Kidney tubule cell (primary cell): Measurements from ENCODE around the gene HMGN1.
"Not testable (repeated sequence)": the region's sequence is repeated elsewhere in the genome, so short reads cannot be mapped to it uniquely, and the experiment has no call there.

Experiments
- DNase-seq: peaks from one replicate; pipeline ENCODE4 v3.0.0-alpha.2; 2018; ENCODE audit warnings: low spot score

HMGN1 gene, protein sequence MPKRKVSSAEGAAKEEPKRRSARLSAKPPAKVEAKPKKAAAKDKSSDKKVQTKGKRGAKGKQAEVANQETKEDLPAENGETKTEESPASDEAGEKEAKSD

DNA sequence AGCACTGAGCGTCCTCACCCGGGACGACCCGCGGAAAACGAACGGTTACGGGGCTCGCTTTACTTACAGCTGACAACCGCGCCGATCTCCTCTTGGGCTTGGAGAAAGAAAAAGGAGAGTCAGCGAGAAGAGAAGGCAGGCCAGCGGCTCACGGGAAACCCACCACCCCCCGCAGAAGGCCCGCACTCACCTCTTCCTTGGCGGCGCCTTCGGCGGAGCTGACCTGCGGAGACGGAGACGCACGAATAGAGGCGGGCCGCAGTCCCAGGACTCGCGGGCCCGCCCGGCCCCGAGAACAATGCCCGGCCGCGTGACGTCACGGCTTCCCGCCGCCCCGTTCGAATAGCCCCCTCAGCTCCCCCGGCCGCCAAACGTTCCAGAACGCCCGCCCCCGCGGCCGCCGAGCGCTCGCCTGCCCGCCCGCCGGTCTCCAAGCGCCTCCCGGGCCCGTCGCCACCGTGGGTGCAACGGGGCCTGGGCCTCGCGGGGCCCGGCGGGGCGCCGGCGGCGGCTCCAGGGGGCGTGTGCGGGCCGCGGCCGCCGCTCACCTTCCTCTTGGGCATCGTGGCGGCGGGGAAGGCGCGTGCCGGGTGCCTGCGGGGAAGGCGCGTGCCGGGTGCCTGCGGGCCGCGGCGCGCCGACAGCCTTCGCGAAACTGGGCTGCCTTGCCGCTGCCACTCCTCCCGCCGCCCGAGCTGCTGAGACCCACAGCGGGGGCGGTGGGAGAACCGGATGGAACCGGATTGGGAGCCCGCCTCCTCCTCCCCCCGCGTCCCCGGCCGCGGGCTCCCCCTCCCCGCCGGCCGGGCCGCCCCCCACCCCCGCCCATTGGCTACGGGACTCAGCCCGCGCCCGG lies at the start of gene HMGN1:
TSS of gene HMGN1 (minus strand) at position 734 of the 856 bp plus-strand sequence. CDS start at position 563, 171 bp downstream.
- peak; percentile 91 for DNase-seq

DNA sequence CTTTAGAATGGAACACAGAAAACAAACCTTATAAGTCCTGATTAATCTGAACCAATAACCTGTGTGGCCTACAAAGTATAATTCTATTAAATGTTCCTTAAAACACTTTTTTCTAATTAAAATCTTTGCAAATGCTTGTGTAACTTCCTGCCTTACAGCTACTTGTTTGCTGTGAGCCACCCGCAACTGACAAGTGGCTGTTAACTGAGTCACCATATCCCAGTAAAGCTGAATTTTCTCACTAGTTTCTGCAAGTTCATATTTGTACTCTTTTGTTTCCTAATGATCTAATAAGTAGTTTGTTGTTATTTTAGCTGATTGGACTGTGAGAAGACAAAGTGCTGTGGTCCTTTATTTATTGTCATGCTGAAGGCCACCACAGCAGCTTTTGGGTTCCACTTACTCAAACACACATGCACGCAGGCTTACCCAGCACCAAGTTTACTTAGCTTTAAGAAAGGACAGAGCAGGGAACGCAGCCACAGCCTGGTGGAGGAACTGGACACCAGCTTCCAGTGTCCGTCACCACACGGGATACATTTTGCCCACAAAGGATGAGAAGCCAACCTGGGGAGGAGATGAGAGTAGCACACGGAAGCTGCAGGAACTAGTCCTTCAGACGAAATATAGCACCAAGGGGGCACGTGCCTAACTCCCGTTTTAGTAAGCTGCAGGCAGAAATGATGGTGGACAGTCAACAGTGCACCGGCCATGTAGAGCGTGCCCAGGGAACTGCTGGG lies 48.9 kb upstream of the HMGN1 start:
- DNase-seq: no peak

DNA sequence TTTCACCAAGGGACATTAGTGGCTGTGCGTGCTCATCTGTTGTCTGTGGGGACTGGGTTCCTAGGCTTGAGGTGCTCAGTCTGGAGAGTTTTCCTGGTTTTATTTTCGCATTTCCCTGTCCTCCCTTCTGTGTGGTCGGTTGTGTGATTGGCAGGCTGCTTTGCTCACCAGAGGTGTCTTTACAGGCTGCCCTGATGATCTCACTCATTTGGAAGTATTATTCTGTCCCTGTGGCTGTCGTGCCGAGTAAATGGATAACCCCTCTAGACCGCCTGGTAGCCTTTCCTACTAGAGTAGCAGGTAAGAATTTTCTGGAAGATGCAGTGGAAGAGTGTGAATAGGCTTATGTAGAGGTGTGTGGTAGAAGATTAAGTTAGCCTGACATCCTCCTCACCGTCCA lies 44.1 kb upstream of the HMGN1 start:
- DNase-seq: peak; percentile 80

DNA sequence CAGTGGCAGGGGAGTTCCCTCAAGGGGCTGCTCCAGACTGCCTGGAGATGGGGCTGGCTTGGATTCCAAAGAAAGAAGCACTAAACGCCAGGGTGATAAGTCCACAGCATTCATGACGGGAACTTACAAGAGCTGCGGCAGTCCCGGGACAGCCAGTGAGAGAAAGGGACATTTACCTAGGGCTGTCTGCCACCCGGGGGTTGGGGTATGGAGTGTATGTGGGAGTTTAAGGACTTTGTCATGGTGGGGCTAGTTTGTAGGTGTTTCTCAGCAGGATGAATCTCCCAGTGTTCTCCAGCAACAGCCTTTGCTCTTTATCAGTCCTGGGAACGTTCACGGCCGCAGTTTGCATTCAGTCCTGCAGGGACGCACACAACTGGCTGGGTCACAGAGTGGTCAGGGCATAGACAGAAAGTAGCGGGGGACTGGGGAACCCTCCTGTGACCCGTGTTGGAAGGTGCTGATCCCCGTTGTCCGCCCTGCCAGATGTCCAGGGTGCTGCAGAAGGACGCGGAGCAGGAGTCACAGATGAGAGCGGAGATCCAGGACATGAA lies 41.4 kb upstream of the HMGN1 start:
- DNase-seq: no peak

DNA sequence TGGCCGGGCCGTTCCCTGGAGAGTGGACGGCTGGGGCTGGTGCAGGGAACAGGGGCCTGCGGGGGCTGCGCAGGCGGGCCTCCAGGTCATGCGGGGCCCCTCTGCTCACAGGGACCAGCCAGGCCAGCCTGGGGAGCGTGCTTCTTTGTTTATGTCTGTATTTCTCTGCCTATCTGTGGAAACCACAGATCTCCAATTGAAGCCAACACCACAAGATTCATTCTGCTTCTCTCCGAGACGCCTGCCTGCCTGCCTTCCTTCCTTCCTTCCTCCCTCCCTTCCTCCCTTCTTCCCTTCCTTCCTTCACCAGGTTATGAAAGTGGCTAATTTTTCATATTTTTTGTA lies 39.9 kb upstream of the HMGN1 start:
- DNase-seq: no peak

DNA sequence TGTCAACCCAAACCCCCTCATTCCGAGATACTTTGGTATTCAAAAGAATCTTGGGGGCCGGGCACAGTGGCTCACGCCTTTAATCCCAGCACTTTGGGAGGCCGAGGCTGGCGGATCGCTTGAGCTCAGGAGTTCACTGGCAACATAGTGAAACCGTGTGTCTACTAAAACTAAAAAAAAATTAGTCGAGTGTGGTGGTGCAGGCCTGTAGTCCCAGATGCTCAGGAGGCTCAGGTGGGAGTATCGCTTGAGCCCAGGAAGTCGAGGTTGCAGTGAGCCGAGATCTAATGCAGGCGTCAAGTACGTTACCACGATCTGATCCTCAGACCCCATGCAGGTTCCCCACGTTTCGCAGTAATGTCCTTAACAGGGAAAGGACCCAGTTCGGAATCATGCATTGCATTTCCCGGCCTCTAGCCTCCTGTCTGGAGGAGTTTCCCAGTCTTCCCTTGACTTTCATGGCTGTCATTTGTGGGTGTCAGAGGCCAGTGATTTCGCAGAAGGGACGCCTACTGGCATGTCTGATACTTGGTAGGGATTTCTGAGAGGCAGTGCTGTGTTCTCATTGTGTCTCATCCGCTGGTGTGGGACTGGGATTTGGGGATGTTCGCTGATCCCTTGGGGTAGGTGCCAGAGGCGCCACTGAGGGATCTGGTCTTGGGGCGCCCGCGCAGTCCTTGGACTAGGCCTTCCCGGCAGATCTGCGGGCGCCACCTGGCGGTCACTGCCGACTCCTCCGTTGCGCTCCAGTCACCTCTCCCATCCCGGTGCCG lies 39.3 kb upstream of the HMGN1 start:
- DNase-seq: peak; percentile 82

DNA sequence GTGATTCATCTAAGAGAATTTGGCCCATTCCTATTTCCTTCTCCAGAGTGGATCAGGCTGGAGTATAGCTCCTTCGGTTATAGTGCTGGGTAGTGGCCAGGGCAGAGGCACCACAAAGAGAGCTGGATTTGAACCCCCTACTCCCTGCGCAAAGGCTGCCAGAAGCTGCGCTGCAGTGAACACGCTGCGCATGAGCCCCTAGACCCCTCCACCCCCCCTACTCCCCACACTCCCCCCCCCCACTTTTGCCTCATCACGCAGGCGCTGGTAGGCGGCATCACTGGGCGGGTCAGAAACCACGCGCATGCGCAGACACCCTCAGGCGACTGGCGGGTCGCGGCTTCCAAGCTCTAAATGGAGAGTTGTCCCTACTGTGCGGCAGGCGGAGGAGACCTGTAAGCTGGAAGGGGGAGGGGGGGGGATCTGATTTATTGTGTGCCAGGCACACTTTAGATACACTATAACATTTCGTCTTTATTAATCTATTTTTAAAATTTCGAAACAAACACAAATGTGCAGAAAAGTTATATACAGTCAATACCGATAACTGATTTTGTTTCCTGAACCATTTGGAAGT lies 38.7 kb upstream of the HMGN1 start:
- peak; percentile 85 for DNase-seq

DNA sequence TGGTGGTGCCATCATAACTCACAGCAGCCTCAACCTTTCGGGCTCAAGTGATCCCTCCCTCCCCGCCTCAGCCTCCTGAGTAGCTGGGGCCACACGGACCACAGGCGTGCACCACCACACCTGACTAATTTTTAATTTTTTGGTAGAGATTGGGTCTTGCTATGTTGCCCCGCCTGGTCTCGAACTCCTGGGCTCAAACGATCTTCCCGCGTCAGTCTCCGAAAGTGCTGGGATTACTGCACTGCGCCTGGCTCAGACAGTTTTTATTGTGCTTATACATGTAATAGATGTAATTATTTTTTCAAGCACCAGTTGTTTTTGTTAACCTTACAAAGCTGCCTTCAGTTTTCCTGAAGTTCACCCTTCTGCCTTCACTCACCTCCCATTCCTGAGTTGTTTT lies 38.0 kb upstream of the HMGN1 start:
- no peak for DNase-seq

DNA sequence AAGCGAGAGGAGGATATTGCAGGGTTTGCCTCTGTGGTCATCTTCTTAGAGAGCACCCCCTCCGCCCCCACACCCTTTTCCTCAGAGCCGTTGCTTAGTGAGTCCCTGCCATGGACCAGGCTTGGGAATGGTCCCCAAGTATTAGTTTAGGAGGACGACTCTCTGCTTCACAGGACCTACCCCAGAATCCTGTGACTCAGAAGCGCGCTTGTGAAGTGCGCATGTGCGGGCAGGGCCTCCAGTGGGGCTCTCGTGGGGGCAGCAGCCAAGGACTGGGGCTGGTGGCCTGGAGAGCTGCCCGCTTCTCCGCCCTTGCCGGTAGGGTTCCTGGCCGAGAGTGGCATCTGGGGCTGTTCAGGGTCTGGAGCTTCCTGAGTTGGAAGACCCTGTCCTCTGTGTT lies 37.3 kb upstream of the HMGN1 start:
- peak; percentile 20 for DNase-seq

DNA sequence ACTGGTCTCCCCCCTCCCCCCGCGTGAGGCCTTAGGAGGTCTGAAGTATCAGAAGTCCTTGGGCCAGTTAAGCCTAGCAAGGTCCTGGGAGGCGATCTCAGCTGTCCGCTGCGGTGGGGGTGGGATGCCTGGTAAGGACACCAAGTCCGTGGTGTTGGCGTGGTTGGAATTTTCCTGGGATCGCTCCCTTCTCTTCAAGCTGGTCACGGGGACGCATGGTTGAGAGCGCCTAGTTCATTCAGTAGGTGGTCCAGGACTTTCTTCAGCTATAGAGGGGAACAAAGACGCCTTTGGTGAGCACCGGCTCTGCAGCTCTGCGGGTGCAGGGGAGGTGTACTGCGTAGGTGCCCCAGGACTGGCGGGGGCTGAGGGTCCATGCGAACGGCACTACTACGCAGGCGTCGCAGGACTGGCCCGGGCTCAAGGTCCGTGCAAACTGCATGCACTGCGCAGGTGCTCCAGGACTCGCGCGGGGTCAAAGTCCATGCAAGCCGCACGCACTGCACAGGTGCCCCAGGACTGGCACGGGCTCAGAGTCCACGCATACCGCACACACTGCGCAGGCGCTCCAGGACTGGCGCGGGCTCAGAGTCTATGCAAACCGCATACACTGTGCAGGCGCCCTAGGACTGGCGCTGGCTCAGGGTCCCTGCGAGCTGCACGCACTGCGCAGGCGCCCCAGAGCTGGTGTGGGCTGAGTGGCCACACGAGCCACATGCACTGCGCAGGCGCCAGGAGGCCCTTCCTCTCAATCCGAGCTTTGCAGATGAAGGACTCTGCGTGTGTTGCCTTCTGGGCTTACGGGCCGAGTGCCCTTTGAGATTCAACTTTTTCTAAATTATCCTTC lies 36.6 kb upstream of the HMGN1 start:
- DNase-seq: peak; percentile 80

DNA sequence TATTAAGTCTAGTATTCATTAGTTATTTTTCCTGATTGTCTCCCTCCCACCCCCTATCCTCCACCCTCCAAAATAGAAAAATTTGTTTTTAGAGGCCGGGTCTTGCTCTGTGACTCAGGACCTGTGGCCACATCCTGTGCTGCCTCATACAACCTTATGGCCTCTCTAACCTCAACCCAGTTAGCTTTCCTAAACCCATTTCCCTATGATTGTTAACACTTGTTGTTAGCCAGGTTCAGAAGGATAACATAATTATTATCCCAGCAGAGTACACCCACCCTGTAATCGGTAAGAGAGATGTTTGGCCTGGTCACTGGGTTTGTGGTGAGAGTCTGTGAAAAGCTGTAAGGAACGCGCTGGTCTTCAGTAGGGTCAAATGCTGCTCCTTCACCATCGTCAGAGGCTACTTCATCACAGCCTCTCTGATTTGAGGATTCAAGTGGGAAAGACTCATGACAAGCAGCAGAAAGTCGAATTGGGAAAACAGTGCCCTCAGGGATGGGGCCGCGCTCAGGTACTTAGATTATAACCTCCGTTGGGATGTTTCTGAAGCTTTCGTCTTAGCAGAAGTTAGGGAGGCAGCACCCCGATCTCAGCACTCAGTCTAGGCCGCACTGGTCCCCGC lies 35.9 kb upstream of the HMGN1 start:
- peak; percentile 70 for DNase-seq

DNA sequence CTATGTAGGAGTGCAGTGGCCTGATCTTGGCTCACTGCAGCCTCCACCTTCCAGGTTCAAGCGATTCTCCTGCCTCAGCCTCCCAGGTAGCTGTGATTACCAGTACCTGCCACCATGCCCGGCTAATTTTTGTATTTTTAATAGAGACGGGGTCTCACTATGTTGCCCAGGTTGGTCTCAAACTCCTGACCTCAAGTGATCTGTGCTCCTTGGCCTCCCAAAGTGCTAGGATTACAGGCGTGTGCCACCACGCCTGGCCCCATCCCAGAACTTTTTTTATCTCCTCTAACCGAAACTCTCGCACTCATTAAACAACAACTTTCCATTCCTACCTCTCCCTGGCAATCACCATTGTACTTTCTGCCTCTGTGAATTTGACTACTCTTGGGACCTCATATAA lies 33.2 kb upstream of the HMGN1 start:
- not testable (repeated sequence) for DNase-seq

DNA sequence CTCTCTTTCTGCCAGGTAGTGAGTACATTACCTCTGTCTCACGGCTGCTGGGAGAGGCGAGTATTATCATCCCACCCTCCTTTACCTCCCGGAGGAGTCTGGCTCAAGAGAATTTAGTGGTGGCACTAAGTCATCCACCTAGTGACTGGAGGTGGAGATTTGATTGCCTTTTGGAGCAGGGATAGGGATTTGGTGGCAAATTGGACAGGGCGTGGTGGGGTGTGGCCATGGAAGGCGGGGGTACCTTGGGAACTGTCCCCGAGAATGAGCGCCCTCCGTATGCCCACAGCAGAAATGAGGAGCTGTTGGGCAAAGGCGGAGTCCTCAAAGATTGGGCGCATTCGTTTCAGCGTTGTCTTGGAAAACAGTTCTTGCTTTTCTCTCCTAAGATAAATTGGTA lies 32.1 kb upstream of the HMGN1 start:
- peak; percentile 16 for DNase-seq

DNA sequence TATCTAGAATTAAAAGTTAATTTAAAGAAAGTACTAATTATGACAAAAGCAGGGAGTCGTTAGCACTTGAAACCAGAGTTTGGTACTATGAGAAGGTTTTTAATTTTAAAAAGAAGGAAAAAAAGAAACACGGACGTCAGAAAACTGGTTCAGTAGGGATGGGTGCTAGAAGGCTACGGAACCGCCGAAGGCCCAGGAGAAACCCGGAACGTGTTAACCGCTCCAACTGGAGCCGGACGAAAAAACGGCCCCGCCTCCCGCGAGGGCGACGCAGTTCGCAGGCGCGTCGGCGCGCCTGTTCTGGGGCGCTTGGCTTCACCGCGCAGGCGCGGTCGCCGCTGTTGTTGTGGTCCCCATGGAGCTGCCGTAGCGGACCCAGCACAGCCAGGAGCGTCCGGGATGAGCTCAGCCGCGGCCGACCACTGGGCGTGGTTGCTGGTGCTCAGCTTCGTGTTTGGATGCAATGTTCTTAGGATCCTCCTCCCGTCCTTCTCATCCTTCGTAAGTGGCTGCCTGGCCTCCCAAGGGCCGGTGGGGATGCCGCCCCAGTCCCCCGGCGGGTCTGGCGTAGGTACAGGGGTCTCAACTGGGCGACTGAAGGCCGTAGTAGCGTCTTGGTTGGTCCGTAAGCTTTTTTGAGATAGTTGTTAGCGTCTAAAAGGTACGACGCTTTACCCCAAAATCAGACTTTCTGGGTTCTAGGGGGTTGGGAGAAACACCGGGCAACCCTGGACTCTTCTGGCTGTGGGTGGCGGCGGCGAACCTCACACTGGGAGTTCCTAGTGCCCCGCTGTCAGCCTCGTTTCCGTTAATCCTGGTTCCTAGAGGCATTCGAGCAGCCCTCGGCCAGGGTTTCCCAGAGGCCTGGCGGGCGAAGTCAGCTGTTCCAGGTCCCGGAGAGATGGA lies 31.4 kb upstream of the HMGN1 start:
- DNase-seq: peak; percentile 98

DNA sequence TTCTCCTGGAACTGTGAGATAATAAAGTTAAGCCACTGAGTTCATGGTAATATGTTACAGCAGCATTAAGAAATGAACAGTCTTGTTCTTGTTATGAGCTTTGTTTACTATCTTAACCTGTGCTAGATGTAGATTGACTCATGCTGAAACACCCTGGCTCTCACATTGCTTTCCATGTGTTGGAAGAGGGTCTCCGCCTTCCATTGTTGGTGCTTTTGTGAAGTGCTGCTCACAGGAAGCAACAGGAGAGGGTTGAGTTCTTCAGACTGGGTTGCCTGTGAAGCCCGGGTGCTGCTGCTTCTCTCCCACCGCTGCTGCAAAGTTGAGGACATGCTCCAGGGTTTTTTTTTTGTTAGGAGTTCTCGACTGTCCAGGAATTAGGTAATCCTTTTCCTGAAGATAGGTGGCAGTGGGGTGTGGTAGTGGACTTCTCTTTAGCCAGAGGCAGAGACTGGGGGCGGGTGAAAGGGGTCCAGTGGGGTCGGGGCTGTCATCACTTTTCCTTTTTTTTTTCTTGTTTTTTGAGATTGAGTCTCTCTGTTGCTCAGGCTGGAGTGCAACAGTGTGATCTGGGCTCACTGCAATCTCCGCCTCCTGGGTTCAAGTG lies 28.7 kb upstream of the HMGN1 start:
- peak; percentile 14 for DNase-seq

DNA sequence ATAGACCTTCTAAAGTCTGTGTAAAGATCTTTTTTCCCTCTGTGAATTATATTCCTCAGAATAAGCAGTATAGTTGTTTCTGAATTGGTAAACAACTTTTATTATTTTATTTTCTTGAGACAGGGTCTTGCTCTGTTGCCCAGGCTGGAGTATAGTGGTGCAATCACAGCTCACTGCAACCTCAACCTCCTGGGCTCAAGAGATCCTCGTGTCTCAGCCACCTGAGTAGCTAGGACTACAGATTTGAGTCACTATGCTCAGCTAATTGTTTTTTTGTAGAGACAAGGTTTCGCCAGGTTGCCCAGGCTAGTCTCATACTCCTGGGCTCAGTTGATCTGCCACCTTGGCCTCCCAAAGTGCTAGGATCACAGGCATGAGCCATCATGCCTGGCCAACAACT lies 26.6 kb upstream of the HMGN1 start:
- DNase-seq: no peak

DNA sequence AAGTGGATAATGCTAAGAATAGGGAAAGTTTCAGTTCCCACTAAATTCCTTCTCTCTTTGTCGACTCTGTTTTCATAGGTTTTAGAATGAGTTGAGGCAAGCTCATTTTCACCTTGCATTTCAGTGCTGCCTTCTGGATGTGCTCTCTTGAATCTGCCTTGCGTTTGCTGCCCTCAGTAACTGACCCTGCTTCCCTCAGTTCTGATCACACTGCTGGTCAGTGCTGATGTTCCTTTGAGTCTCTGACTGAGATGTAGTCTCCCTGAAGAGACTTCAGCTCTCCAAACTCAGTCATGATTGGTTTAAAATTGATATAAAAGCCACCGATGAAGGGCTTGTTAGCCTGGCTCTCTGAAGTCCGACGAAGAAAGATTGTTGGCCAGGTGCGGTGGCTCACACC lies 25.2 kb upstream of the HMGN1 start:
- DNase-seq: no peak

DNA sequence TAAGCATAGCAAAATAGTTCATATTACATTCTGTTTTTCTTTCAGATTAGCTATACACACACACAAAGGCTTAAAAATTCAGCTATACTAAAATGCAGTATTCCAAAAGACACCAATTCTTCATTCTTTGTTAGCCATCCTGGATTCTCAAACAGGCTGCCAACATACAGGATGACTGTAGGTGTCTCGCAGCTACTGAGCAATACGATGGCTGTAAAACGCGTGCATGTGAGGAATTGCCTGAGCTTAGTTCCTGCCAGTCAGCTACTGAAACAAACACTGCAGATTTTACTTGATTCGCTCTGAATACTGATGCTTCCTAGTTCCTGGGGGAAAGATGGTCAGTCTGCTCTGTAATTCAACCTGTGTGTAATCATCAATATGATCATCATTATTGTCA lies 24.7 kb upstream of the HMGN1 start:
- DNase-seq: peak; percentile 55

DNA sequence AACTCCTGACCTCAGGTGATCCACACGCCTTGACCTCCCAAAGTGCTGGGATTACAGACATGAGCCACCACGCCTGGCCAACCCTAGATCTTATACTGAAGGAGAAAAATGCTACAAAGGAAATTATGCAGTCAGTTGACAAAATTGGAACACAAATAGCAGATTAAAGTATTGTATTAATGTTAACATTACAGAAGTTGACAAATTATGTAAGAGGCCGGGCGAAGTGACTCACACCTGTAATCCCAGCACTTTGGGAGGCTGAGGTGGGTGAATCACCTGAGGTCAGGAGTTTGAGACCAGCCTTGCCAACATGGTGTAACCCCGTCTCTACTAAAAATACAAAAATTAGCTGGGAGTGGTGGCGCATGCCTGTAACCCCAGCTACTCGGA lies 21.0 kb upstream of the HMGN1 start:
- not testable (repeated sequence) for DNase-seq
